Measurements from ENCODE around the gene C22orf42.
"Not testable (repeated sequence)": the region's sequence is repeated elsewhere in the genome, so short reads cannot be mapped to it uniquely, and the experiment has no call there.

C22orf42 gene, protein sequence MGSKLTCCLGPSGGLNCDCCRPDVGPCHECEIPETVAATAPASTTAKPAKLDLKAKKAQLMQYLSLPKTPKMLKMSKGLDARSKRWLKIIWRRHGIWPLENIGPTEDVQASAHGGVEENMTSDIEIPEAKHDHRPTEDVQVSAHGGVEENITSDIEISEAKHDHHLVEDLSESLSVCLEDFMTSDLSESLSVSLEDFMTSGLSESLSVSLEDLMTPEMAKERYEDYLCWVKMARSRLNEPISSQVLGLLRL

DNA sequence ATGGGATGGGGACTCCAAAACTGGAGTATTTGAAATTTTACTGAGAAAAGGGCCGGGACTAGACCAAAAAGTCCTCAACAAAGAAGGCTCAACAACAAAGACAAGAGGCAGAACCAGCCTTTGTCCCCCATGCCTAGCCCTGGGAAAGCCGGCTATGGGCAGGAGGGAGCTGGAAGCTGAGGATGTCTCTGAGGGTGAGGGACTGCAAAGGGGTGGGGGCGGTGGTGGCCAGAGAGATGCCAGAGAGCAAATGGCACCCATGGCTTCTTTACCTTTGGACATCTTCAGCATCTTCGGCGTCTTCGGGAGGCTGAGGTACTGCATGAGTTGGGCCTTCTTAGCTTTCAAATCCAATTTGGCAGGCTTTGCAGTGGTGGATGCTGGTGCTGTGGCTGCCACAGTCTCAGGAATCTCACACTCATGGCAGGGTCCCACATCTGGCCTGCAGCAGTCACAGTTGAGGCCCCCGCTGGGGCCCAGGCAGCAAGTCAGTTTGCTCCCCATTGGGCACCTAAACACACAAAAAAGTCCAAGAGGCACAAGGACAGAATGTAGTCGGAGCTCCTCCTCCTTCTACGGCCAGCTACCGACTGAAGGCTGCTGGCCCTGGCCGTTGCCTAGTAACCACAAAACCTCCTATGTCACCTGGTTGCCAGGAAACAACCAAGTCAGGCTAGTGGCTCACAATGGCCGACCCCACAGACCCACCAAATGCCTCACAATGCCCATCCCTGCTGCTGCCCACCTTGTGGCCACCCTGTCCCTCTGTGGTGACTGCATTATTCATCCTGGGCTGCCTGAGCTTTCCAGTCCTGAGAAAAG lies at the start of gene C22orf42:
Gene C22orf42 (minus strand): TSS at position 592 of the 822 bp plus-strand sequence. CDS start 88 bp downstream, at position 504.
- no peak for DNase-seq (ENCODE audit: low read depth)

DNA sequence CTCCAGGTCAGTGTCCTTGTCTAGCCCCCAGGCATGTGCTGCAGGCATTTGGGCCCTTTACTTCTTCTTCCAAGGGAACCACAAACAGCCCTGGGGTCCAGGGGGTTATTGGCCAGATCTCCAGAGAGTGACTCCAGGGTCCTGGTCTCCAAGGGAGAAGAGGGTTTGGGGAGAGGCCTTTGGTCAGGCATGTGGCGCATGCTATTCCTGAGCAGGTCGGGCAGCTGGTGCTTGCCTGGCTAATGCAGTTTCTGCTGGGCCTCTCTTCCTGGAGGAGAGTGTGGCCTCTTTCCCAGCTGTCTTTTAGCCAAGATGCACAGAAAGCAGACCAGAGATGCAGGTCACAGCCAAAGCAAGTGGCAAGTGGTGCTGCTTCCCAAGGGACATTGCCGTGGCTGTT lies 49.6 kb upstream of the C22orf42 start:
- DNase-seq (ENCODE audit: low read depth), result no peak

DNA sequence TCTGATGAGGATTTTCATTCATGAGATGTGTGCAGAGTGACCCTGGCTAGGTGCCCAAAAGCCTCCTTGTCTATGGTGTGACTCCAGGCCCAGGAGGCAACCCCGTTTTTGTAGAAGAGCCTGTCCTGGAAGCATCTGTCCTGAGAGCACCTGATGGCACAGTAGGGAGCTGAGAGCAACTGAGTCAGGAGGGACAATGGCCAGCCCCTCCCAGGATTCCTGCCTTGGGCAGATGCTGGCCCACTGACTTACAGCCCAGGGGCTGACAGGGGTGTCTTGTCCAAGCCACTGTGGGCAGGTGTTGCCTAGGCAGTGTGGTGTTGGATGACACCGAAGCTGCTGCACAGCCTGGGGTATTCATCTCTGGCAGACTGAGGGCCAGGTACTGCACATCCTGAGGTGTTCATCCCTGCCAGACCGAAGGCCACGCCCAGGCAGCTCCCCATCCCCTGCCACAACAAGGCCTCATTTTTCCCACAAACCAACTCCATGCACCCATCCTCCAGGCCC lies 48.9 kb upstream of the C22orf42 start:
- DNase-seq (ENCODE audit: low read depth), result no peak

DNA sequence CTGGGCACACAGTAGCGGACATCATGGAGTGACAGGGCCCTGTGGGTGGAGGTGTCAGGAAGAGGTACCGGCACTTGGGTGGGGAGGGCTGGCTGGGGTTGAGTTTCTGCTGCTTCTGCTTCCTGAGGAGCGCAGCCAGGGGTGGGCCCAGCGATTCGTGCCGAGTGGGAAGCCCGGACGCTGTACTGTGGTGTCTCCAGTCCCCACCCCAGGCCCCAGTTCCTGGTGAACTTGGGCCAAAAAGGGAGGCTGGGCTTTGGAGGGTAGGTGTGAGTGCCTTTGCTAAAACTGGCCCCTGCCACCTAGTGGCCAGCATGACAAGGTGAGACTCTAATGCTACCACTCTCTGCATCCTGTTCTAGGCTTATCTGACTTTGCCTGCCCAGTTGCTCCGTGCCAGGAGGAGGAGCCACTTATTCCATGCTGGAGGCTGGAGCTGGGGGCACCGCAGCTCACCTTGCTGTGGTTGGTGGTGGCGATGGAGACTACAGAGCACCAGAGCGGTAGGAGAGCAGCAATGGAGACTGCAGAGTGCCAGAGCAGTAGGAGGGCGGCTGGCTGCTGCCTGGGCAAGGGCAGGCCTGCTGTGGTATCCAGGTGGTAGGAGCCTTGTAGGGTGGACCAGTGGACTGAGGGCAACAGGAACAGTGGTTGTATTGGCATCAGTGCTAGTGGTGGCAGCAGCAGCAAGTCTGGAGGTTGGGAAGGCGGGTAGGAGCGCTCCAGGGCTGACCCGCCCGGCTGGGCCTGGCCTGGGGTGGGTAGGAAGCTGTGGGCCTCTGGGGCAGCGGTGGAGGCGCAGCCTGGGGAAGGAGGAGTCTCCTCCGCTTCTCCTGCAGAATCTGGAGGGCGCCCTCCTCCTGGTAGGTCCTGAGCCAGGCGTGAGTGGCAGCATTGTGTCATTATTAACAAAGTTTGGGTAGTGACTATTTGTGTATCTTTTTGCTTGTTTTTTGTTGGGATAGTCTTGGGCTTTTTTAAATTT lies 48.0 kb upstream of the C22orf42 start:
- DNase-seq (ENCODE audit: low read depth), result no peak

DNA sequence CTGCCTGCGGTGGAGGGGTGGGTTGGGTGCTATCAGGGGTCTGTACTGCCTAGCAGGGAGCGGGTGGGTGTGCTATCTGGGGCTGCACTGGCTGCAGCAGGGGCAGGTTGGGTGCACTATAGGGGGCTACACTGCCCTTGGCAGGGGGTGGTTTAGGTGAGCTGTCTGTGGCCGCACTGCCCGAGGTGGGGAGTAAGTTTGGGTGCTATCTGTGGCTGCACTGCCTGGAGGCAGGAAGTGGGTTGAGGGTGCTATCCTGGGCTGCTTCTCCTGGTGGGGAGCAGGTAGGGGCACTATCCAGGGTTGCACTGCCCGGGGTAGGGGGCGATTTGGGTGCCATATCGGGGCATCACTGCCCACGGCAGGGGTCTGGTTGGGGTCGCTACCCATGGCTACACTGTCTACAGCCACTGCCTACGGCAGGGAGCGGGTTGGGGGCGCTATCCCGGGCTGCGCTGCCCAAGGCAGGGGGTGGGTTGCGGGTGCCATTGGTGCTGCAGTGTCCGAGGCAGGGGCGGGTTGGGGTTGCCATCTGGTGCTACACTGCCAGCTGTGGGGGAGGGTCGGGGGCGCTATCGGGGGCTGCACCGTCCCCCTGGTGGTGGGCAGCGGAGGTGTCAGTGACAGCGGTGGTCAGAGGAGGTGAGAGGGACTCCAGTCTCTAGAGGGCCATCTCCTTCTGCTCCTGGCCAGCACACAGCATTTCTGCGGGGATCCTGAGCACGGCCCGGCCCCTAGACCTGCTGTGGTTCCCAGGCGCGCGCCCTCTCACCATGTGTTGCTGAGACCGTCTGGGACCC lies 47.1 kb upstream of the C22orf42 start:
- DNase-seq (ENCODE audit: low read depth), result no peak

DNA sequence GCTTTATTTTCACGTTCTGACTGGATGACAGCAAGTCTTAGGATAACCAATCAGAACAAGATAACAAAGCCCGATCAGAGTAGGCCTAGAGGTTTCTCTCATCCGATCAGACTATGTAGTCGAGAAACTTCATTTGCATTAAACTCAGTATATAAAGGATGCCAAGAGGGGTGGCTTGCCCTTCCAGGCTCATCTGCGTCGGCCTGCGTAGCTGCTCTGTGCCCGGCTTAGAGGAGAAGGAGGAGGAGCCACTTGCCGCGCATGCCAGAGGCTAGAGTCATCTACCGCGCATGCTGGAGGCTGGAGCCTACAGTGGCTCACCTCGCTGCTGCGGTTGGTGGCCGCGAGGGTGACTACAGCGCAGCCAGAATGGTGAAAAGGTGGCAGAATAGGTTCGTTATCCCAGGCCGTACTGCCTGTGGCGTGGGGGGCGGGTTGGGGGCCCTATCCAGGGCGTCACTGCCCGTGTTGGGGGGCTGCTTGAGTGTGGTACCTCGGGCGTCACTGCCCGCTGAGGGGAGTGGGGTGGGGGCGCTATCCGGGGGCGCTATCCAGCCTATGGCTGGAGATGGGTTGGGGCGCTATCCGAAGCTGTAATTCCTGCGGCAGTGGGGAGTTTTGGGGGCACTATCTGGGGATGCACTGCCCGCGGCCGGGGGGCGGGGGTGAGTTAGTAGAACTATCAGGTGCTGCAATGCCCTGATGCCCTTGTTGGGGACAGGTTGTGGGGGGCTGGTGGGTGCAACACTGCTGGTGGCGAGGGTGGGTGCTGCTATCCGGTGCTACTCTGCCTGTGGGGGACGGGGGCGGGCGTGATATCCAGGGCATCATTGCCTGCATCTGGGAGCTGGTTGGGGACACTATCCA lies 46.0 kb upstream of the C22orf42 start, which contains the start of gene RFPL2:
Gene RFPL2 (minus strand): TSS at position 218 of the 867 bp plus-strand sequence. CDS start 2,622 bp downstream, outside the sequence.
- no peak for DNase-seq (ENCODE audit: low read depth)

DNA sequence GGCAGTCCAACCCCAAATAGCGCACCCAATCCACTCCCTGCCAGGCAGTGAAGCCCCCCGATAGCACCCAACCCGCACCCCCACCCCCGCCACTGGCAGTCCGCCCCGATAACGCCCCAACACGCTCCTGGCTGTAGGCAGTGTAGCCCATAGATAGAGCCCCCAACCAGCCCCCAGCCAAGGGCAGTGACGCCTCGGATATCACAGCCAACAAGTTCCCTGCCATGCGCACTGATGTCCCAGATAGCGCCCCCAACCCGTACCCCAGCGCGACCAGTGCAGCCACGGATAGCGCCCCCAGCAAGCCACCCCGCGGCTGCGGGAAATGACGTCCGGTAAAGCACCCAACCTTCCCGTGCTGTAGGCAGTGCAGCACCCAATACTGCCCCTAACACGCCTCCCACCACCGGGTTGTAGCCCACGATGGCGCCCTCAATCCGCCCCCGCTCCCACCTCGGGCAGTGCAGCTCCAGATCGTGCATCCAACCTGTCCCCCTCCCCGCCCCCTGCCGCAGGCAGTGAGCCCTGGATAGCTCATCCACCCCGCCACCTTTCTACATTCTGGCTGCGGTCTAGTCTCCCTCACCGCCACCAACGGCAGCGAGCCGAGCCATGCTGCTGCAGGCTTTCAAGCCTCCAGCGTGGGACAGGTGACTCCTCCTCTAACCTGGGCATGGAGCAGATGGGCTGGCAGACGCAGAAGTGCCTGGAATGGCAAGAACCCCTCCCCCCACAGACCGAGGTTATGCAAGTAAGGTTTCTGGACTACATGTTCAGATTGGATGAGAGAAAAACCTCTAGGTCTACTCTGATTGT lies 45.1 kb upstream of the C22orf42 start:
- no peak for DNase-seq (ENCODE audit: low read depth)

DNA sequence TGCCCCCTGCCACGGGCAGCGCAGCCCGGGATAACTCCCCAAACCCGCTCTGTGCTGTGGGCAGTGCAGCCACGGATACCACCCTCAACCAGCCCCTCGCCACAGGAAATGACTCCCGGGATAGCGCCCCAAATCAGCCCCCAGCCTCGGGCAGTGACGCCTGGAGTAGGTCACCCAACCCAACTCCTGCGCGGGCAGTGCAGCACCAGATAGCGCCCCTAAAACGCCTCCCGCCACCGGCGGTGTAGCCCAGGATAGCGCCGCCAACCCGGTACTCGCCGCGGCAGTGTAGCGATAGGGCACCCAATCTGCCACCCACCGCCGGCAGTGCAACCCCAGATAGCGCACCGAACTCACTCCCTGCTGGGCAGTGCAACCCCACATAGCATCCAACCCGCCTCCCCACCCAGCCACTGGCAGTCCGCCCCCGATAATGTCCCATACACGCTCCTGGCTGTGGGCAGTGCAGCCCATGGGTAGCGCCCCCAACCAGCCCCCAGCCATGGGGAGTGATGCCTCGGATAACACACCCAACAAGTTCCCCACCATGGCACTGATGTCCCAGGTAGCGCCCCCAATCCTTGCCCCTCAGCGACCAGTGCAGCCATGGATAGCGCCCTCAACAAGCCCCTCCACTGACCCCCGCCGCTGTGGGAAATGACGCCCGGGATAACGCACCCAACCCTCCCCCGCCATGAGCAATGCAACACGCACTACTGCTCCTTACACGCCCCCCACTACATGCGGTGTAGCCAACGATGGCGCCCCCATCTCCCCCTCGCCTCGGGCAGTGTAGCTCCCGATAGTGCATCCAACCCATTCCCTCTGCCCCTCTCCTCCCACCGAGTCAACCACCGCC lies 44.3 kb upstream of the C22orf42 start:
- no peak for DNase-seq (ENCODE audit: low read depth)

DNA sequence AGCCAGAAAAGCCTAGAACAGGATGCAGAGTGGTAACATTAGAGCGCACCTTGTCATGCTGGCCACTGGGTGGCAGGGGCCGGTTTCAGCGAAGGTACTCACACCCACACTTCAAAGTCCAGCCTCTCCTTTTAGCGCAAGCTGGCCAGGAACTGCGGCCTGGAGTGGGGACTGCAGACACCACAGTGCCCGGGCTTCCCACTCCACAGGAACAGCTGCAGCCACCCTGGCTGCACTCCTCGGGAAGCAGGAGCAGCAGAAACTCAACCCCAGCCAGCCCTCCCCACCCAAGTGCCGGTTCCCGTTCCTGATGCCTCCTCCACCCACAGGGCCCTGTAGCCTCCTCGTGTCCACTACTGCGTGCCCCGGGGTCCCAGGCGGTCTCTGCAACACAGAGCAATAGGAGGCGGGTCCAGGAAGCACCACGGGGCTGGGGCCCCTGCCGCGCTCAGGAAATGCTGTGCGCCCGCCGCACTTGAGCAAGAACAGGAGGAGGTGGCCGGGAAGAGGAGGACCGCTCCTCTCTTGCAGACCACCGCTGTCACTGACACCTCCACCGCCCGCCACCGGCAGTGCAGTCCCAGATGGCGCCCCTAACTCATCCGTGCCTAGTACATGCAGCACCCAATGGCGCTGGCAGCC lies 43.6 kb upstream of the C22orf42 start:
- no peak for DNase-seq (ENCODE audit: low read depth)

DNA sequence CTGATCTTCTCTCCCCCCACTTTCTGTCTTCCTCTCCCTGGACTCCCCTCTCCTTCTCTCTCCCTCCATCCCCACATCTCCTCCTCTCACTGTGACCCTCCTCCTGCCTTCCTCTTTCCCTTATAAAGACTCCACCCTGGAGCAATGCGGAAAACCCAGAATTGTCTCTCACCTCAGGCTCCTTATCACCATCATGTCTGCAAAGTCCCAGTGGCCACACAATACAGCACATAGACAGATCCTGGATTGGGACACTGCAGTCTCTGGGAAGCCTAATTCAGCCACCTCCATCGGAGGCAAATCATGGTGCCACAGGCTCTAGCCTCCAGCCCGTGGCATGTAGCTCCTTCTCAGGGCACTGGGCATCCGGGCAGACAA lies 43.0 kb upstream of the C22orf42 start:
- no peak for DNase-seq (ENCODE audit: low read depth)

DNA sequence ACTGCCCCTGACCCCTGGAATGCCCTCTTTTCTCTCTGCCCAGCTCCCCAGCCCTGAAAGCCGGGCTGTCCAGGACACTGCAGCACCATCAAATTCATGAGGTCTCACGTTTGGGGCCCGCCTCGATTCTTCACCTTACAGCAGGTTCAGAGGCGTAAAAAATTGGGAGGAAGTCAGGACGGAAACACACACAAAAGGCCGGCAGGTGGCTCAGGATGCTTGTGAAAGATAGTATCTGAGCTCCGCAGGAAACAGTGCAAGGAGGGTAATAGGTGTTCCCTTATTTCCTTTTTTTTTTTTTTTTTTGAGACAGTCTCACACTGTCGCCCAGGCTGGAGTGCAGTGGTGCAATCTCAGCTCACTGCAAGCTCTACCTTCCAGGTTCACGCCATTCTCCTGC lies 41.6 kb upstream of the C22orf42 start:
- no peak for DNase-seq (ENCODE audit: low read depth)

DNA sequence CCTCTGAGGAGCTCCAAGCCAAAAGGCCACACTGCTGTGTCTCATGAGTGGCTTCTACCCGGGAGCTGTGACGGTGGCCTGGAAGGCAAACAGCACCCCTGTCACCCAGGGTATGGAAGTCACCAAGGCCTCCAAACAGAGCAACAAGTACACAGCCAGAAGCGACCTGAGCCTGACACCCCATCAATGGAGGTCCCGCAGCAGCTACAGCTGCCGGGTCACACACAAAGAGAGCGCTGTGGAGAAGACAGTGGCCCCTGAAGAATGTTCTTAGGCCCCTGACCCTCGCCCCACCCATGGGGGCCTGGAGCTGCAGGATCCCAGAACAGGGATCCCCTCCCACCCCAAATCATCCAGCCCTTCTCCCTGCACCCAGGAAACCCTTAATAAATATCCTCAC lies 40.9 kb upstream of the C22orf42 start:
- no peak for DNase-seq (ENCODE audit: low read depth)

DNA sequence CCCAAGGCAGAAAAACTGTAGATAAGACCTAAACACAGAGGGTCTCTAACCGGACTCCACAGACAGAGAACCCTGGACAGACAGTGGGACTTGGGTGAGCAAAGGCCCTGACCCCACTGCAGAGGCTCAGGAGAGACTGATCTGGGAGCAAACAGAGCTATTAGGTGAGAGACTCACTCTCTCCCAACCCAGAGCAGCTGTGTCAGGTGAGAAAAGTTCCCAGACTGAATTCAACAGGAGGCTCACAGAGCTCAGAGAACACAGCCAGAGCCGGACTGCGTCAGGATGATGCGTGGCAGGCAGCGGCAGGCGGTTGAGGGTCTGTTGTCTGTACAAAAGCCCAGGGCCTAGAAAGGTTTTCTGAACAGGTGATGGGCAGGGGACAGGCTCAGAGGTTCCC lies 40.2 kb upstream of the C22orf42 start:
- no peak for DNase-seq (ENCODE audit: low read depth)

DNA sequence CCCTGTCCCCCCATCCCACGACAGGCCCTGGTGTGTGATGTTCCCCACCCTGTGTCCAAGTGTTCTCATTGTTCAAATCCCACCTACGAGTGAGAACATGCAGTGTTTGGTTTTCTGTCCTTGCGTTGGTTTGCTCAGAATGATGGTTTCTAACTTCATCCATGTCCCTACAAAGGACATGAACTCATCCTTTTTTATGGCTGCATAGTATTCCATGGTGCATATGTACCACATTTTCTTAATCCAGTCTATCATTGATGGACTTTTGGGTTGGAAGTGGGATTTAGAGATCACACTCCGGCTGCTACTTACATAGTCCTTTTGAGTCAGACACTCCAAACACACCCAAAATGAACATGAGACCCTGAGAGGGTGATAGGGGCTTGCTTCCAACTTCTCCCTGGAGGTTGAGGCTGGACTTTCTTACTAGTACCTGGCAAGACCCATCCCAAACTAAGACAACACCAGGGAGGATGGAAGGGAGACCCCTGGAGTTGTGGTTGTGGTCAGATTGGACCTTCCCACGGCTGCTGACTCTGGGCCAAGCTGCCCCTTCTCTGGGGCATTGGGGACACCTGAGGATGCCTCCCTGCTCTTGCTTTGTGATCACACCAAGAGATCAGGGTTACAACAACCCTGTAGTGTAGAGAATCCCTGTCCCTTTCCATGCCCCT lies 38.6 kb upstream of the C22orf42 start:
- not testable (repeated sequence) for DNase-seq (ENCODE audit: low read depth)

DNA sequence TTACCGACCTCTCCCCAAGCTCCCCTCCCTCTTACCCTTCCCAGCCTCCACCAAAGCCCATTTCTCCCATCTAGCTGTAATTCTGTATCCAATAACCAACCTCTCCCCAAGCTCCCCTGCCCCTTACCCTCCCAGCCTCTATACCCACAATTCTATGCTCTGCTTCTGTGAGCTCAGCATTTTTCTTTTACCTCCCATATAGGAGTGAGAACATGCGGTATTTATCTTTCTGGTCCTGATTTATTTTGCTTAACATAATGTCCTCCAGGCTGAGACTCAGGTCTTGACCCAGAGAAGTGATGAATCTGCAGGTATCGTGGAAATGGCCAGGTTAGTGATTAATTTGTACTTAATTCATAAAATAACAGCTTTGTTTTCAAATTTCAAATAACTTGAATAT lies 36.8 kb upstream of the C22orf42 start:
- not testable (repeated sequence) for DNase-seq (ENCODE audit: low read depth)

DNA sequence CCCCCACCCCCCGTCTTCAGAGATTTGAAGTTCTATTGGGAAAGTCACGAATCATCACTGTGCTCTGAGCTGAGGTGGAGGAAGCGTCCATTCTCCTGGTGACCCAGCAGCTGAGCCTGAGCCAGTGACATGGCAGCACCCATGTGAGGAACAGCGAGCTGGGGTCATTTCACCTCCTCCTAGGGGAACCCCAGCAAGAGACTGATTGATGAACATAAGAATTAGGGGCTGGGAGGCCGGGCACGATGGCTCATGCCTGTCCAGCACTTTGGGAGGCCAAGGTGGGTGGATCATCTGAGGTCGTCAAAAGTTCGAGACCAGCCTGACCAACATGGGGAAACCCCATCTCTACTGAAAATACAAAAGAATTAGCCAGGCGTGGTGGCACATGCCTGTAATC lies 34.2 kb upstream of the C22orf42 start:
- DNase-seq (ENCODE audit: low read depth), result not testable (repeated sequence)

DNA sequence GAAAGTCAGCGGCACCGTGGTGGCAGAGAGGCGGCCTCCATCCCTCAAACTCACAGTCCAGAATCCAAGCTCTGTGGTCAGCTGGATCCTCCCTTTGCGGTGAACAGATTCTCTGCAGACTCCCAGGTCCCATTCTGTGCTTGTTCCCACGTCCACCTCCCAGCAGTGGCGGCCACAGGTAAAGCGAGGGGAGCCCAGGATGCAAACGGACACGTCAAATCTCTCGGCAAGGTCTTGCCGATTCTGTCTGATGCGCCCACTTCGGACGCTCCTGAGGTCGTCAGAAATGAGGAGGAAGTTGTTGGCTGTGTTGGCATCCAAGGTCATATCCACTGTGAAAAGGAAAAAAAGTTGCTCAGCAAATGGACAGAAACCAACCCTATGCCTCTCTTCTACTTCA lies 31.9 kb upstream of the C22orf42 start:
- not testable (repeated sequence) for DNase-seq (ENCODE audit: low read depth)
